Measurements from ENCODE around the gene RHOBTB1. TPM values are rescaled to one million over a fixed set of nuclear protein-coding genes. Genes with fewer than 3 reads are reported as not detected.

Gene RHOBTB1
- total RNA-seq, 4 donors from 2014 or later: 22.2 to 47.7 (median 33.5) TPM

- in situ Hi-C loops (cut with MboI; ENCODE audit: low sequenced_read_pairs in 4 of 4): loop anchor here in 1 of 4 donors (25.0 kb wide), 1 partner anchor 1151 kb away; no protein-coding TSS in a partner anchor
- Histone ChIP-seq H3K36me3 (no peaks in the 10 kb centered on the region), H3K9me3 (no peaks in the 10 kb centered on the region), H3K27me3 (no peaks in the 10 kb centered on the region), H3K27ac (peak overlapping the region; percentile 82 to 96 (median 88)), H3K4me1 (peaks cover 82 to 84% of the 10 kb centered on the region in 2 donors), H3K4me3 (no peak overlapping the region)
- TF ChIP-seq CTCF (IDR thresholded peaks at IDR 0.05 in 4 of 5, conservative IDR thresholded peaks at IDR 0.05 in 1 of 5) (no peak), POLR2A (IDR thresholded peaks at IDR 0.05) (peak in 1 of 2 donors; percentile 18)
- ATAC-seq (peak; percentile 62 to 71), DNase-seq (peak; percentile 55 to 72)
- intact Hi-C loops (cut with DNase I; ENCODE audit: low total_unique reads): loop anchor here (2.0 kb wide), 1 partner anchor 31 kb away; no protein-coding TSS in a partner anchor
Measured at GRCh38 chr10:60911715-60912114, 32.3 kb downstream of the RHOBTB1 start.

DNA sequence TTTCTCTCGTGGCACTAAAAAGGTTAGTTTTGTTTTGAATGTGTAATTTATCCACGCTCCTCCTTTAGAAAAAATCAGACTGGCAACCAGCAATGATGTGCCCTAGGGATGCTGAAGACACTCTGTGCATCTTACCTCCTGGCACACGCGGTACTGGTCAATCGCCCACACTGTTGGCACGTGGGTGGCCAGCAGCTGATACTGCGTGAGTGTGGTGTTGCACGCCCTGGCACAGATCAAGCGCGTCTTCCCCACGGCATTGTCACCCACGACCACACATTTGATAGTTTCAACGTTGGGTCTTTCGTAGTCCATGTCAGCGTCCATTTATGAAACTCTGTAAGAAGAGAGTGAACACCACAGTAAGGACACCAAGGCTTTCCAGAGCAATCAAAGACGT, 32.8 kb downstream of the RHOBTB1 start:
- no peak for TF ChIP-seq CTCF (IDR thresholded peaks at IDR 0.05 in 4 of 5, conservative IDR thresholded peaks at IDR 0.05 in 1 of 5)
- TF ChIP-seq POLR2A (IDR thresholded peaks at IDR 0.05): no peak

DNA sequence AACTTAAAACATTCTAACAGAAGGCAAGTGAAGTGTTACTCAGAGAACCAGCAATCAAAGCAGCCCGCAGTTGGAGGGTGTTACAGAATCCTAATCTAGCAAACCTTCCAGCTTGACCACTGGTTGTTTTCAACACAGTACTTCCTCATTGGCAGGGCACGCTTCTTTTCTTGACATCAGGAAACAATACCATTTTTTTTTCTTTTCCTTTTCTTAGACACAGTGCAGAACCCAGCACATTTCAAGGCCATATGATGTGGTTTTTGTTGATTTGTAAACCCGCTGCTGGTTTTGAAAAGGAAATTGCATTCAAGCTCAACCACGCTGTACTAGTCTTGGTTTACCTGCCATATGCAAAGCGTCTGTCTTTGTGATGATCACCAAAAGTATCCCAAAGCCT, 33.4 kb downstream of the RHOBTB1 start:
- in situ Hi-C loops (cut with MboI; ENCODE audit: low sequenced_read_pairs in 4 of 4) (loop anchor here in 1 of 4 donors (25.0 kb wide), 1 partner anchor 1152 kb away; no protein-coding TSS in a partner anchor), intact Hi-C loops (cut with DNase I; ENCODE audit: low total_unique reads) (loop anchor here (2.0 kb wide), 1 partner anchor 32 kb away; no protein-coding TSS in a partner anchor)
- Histone ChIP-seq H3K9me3 (no peaks in the 10 kb centered on the region), H3K27ac (peak overlapping the region; percentile 82 to 96 (median 88)), H3K36me3 (no peaks in the 10 kb centered on the region), H3K27me3 (no peaks in the 10 kb centered on the region), H3K4me3 (no peak overlapping the region), H3K4me1 (peaks cover 88 to 91% of the 10 kb centered on the region in 2 donors)
- DNase-seq: no peak
- no peak for TF ChIP-seq POLR2A (IDR thresholded peaks at IDR 0.05)
- TF ChIP-seq CTCF (IDR thresholded peaks at IDR 0.05 in 4 of 5, conservative IDR thresholded peaks at IDR 0.05 in 1 of 5): no peak
- no peak for ATAC-seq

More for the DNA sequence above, 32.8 kb downstream of the RHOBTB1 start:
- DNase-seq: peak in 1 of 2 donors; percentile 37
- peak; percentile 11 to 15 for ATAC-seq
- intact Hi-C loops (cut with DNase I; ENCODE audit: low total_unique reads): loop anchor here (2.0 kb wide), 1 partner anchor 32 kb away; no protein-coding TSS in a partner anchor
- H3K9me3 ChIP-seq: no peaks in the 10 kb centered on the region
- H3K27me3 ChIP-seq: no peaks in the 10 kb centered on the region
- in situ Hi-C loops (cut with MboI; ENCODE audit: low sequenced_read_pairs in 4 of 4): loop anchor here in 1 of 4 donors (25.0 kb wide), 1 partner anchor 1151 kb away; no protein-coding TSS in a partner anchor
- H3K27ac ChIP-seq: peak overlapping the region; percentile 82 to 96 (median 88)
- peaks cover 83 to 89% of the 10 kb centered on the region in 2 donors for H3K4me1 ChIP-seq
- H3K4me3 ChIP-seq: no peak overlapping the region
- H3K36me3 ChIP-seq: no peaks in the 10 kb centered on the region

- H3K4me1 ChIP-seq: peaks cover 88 to 91% of the 10 kb centered on the region in 2 donors
- H3K36me3 ChIP-seq: no peaks in the 10 kb centered on the region
- intact Hi-C loops (cut with DNase I; ENCODE audit: low total_unique reads) (loop anchor here (10.0 kb wide), 1 partner anchor 1156 kb away; no protein-coding TSS in a partner anchor), in situ Hi-C loops (cut with MboI; ENCODE audit: low sequenced_read_pairs in 4 of 4) (loop anchor here in 1 of 4 donors (25.0 kb wide), 1 partner anchor 1153 kb away; no protein-coding TSS in a partner anchor)
- no peaks in the 10 kb centered on the region for H3K27me3 ChIP-seq
- ATAC-seq (no peak), DNase-seq (no peak)
- no peak overlapping the region for H3K4me3 ChIP-seq
- TF ChIP-seq CTCF (IDR thresholded peaks at IDR 0.05 in 4 of 5, conservative IDR thresholded peaks at IDR 0.05 in 1 of 5): no peak
- TF ChIP-seq POLR2A (IDR thresholded peaks at IDR 0.05): no peak
- H3K9me3 ChIP-seq: no peaks in the 10 kb centered on the region
- H3K27ac ChIP-seq: peak overlapping the region; percentile 82 to 96 (median 88)
Measured at GRCh38 chr10:60908896-60909295, 35.1 kb downstream of the RHOBTB1 start.
